VCaP (cell line): ENCODE results near the gene SMIM23.

Experiments
- H3K27ac ChIP-seq: fragments of 450-650 bp; 2 replicates; pipeline ENCODE4 v1.5.1; 2017
- CTCF ChIP-seq: fragments of 450-650 bp; conservative IDR thresholded peaks from 2 replicates; pipeline ENCODE4 v1.5.1; 2017; ENCODE audit warnings: mild to moderate bottlenecking, moderate library complexity

Gene SMIM23

GRCh38 chr5:171834461-171834860 lies 48.8 kb downstream of the SMIM23 start:
- H3K27ac ChIP-seq: no peak overlapping the region
- no peak for TF ChIP-seq CTCF

DNA sequence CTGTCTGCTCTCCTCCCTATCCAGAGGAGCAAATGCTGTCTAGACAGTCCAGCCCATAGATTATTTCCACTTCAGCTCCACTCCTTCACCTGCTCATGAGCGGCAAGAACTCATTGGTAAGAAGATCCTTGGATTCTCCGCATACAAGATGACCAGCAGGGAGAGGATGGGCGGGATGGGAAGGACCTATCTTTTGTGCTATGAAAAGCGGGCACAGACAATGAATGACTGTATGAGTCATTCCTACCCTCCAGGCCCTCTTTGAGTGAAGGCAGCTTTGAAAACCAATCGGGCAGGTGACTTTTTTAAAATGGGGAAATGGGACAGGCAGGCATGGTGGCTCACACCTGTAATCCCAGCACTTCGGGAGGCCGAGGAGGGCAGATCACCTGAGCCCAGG lies 49.4 kb downstream of the SMIM23 start:
- no peak for TF ChIP-seq CTCF
- no peak overlapping the region for H3K27ac ChIP-seq

- TF ChIP-seq CTCF: no peak
Measured at GRCh38 chr5:171837522-171837921, 51.9 kb downstream of the SMIM23 start.

DNA sequence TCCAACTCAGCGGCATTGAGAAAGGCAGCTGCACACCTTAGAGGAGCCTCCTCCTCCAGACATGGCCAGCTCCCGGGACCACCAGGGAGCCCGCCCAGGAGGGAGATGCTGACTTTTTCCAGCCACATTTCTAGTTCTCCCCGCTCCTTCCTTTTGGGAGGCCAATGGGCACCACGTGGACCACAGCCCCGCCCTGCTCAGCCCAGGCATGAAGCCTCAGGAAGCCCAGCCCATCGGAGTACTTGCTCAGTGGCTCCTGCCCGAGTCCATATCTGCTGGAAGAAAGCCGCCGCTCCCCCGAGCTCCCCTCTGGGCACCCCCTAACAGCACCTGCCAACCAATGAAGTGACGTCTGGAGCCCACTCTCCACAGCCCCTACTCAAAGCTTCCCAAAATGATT lies 52.4 kb downstream of the SMIM23 start:
- no peak for TF ChIP-seq CTCF
- no peak overlapping the region for H3K27ac ChIP-seq

More at GRCh38 chr5:171837522-171837921, 51.9 kb downstream of the SMIM23 start:
- no peak overlapping the region for H3K27ac ChIP-seq

- H3K27ac ChIP-seq: no peak overlapping the region
- no peak for TF ChIP-seq CTCF
Measured at GRCh38 chr5:171839112-171839511, 53.5 kb downstream of the SMIM23 start.

DNA sequence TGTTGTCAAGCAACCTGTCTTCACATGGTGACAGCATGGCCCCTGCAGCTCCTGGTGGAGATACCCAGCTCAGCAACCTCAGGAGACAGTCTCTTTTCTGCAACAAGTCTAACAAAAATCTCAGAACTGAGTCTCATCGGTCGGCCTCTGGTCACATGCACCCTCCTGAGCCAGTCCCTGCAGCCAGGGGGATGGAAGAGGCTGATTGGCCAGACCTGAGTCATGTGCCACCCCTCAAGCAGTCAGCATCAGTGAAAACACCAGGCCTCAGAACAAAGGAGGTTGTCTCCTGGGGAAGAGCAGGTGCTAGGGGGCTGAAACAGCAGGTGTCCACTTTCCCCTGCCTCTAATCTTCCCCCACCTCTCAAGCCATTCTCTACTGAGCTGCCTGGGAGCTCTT lies 54.4 kb downstream of the SMIM23 start:
- no peak overlapping the region for H3K27ac ChIP-seq
- no peak for TF ChIP-seq CTCF
